GM23338 (cell line): ENCODE measurements around the gene FOXL2NB. TPM values are rescaled to one million over a fixed set of nuclear protein-coding genes. Genes with fewer than 3 reads are reported as not detected.

ENCODE experiments used
- ATAC-seq: fragments of 200-7000 bp; cut with Tn5 transposase; 3 replicates; pipeline ENCODE4 v1.9.1; 2020
- DNase-seq: peaks from one replicate; pipeline ENCODE4 v3.0.0-alpha.2; 2015; ENCODE audit warnings: low spot score
- H2AFZ ChIP-seq: fragments of 200-600 bp; sonication (generic); 2 replicates; pipeline ENCODE4 v1.8.0; 2016; ENCODE audit warnings: antibody characterized with exemption, mild to moderate bottlenecking, moderate library complexity
- H3F3A ChIP-seq: fragments of 200-600 bp; sonication (generic); replicated peaks from 2 replicates; pipeline ENCODE4 v1.8.0; 2017; ENCODE audit warnings: antibody characterized with exemption, mixed run types, low read depth
- H3K27ac ChIP-seq: fragments of 200-600 bp; sonication (generic); 2 replicates; pipeline ENCODE4 v1.6.1; 2016; ENCODE audit warnings: low read depth
- H3K27me3 ChIP-seq: fragments of 200-600 bp; sonication (generic); 2 replicates; pipeline ENCODE4 v1.8.0; 2016; ENCODE audit warnings: mild to moderate bottlenecking, mixed run types, moderate library complexity; ENCODE audit not compliant: insufficient read depth
- H3K36me3 ChIP-seq: fragments of 200-600 bp; sonication (generic); 2 replicates; pipeline ENCODE4 v1.8.0; 2016; ENCODE audit warnings: mild to moderate bottlenecking; ENCODE audit not compliant: insufficient read depth
- H3K4me1 ChIP-seq: fragments of 200-600 bp; sonication (generic); 2 replicates; pipeline ENCODE4 v1.8.0; 2016; ENCODE audit warnings: mild to moderate bottlenecking, moderate library complexity; ENCODE audit not compliant: insufficient read depth
- H3K4me2 ChIP-seq: fragments of 200-600 bp; sonication (generic); 2 replicates; pipeline ENCODE4 v1.7.1; 2017; ENCODE audit warnings: mixed run types
- H3K4me3 ChIP-seq: fragments of 200-600 bp; sonication (generic); 2 replicates; pipeline ENCODE4 v1.6.1; 2016; ENCODE audit warnings: mixed run types
- H3K79me2 ChIP-seq: fragments of 200-600 bp; sonication (generic); replicated peaks from 2 replicates; pipeline ENCODE4 v1.8.0; 2017; ENCODE audit warnings: mild to moderate bottlenecking; ENCODE audit not compliant: insufficient read depth
- H3K9me2 ChIP-seq: fragments of 200-600 bp; sonication (generic); 2 replicates; pipeline ENCODE4 v1.8.0; 2017; ENCODE audit not compliant: insufficient read depth
- H4K20me1 ChIP-seq: fragments of 200-600 bp; sonication (generic); replicated peaks from 2 replicates; pipeline ENCODE4 v1.8.0; 2017; ENCODE audit warnings: mild to moderate bottlenecking; ENCODE audit not compliant: insufficient read depth
- H3K27ac Mint-ChIP-seq: 2 replicates; pipeline ENCODE4 v1.8.0; 2020; ENCODE audit warnings: inconsistent platforms, mild to moderate bottlenecking, moderate library complexity, mixed read lengths
- H3K27me3 Mint-ChIP-seq: 3 replicates; pipeline ENCODE4 v1.8.0; 2022; ENCODE audit warnings: low read depth, mild to moderate bottlenecking, moderate library complexity, mixed read lengths, inconsistent platforms; ENCODE audit not compliant: insufficient read depth, poor library complexity
- H3K36me3 Mint-ChIP-seq: 3 replicates; pipeline ENCODE4 v1.8.0; 2021; ENCODE audit warnings: low read depth, mild to moderate bottlenecking, inconsistent platforms, moderate library complexity, mixed read lengths
- H3K4me1 Mint-ChIP-seq: 3 replicates; pipeline ENCODE4 v1.8.0; 2020; ENCODE audit warnings: mild to moderate bottlenecking, inconsistent platforms, mixed read lengths
- H3K4me3 Mint-ChIP-seq: 3 replicates; pipeline ENCODE4 v1.8.0; 2021; ENCODE audit warnings: moderate library complexity, mild to moderate bottlenecking, inconsistent platforms, mixed read lengths
- H3K9me3 Mint-ChIP-seq: 3 replicates; pipeline ENCODE4 v1.8.0; 2020; ENCODE audit warnings: moderate library complexity, mild to moderate bottlenecking, inconsistent platforms, mixed read lengths
- CREB1 ChIP-seq: fragments of 250-450 bp; sonication (Bioruptor Pico); IDR thresholded peaks from 2 replicates; pipeline ENCODE4 v1.5.0; 2020; ENCODE audit warnings: low read depth, mild to moderate bottlenecking, moderate library complexity
- EZH2 ChIP-seq: fragments of 200-600 bp; sonication (generic); IDR thresholded peaks from one replicate; pipeline ENCODE4 v1.8.0; 2017; ENCODE audit warnings: antibody characterized with exemption, mild to moderate bottlenecking, low read depth; ENCODE audit not compliant: unreplicated experiment
- EZH2phosphoT487 ChIP-seq: fragments of 200-600 bp; sonication (generic); IDR thresholded peaks from one replicate; pipeline ENCODE4 v1.8.1; 2018; ENCODE audit warnings: antibody characterized with exemption; ENCODE audit not compliant: unreplicated experiment
- JUNB ChIP-seq: IDR thresholded peaks from one replicate; pipeline ENCODE4 v1.6.1; 2016; ENCODE audit warnings: antibody characterized with exemption; ENCODE audit not compliant: unreplicated experiment
- NANOG ChIP-seq: IDR thresholded peaks from 2 replicates; pipeline ENCODE4 v1.6.1; 2016; ENCODE audit warnings: antibody characterized with exemption, borderline replicate concordance
- POLR2AphosphoS5 ChIP-seq: IDR thresholded peaks from 2 replicates; pipeline ENCODE4 v1.6.1; 2016; ENCODE audit warnings: antibody characterized with exemption, low read depth
- STAT1 ChIP-seq: IDR thresholded peaks from one replicate; pipeline ENCODE4 v1.6.1; 2016; ENCODE audit warnings: antibody characterized with exemption; ENCODE audit not compliant: unreplicated experiment
- ZNF114 ChIP-seq: fragments of 250-450 bp; sonication (Bioruptor Pico); IDR thresholded peaks from 2 replicates; pipeline ENCODE4 v1.5.0; 2020; ENCODE audit warnings: mild to moderate bottlenecking, moderate library complexity
- ZNF331 ChIP-seq: fragments of 250-450 bp; sonication (Bioruptor Pico); IDR thresholded peaks from 2 replicates; pipeline ENCODE4 v1.5.0; 2020; ENCODE audit warnings: low read depth, mild to moderate bottlenecking, moderate library complexity
- polyA plus RNA-seq: library from polyadenylated mRNA; unstranded; fragments of >200 nt; fragmentation: Nextera tagmentation; extraction: Ambion mirVana; gene quantifications from 2 replicates; pipeline ENCODE4 v1.2.1, GENCODE V29; 2016
- total RNA-seq: library from RNA; depleted of rRNA; stranded (reverse); fragments of >200 nt; shearing (Covaris generic); gene quantifications from 2 replicates; pipeline ENCODE4 v1.2.3, GENCODE V29; 2014
- TF ChIP-seq, protein P1 (sequence below): IDR thresholded peaks from one replicate; pipeline ENCODE4 v1.6.1; 2018; ENCODE audit warnings: antibody characterized with exemption; ENCODE audit not compliant: unreplicated experiment
- TF ChIP-seq, protein P2 (sequence below): IDR thresholded peaks from 2 replicates; pipeline ENCODE4 v1.6.1; 2016; ENCODE audit warnings: antibody characterized with exemption
- TF ChIP-seq, protein P3 (sequence below): fragments of 250-450 bp; sonication (Bioruptor Pico); IDR thresholded peaks from 2 replicates; pipeline ENCODE4 v1.5.0; 2020; ENCODE audit warnings: mild to moderate bottlenecking, moderate library complexity
- TF ChIP-seq, protein P4 (sequence below), 2 experiments: fragments of 200-600 bp in 1 of 2; sonication (generic) in 1 of 2; conservative IDR thresholded peaks; 2 replicates each; pipeline versions ENCODE4 v1.5.1 to v1.6.1; 2016 to 2017; ENCODE audit warnings: antibody characterized with exemption in 2 of 2, low read depth in 2 of 2, mild to moderate bottlenecking in 2 of 2, moderate library complexity in 1 of 2

The FOXL2NB gene
- total and polyA plus RNA-seq, 2 experiments from 2014 or later, result 11.2 to 15.6 TPM

DNA sequence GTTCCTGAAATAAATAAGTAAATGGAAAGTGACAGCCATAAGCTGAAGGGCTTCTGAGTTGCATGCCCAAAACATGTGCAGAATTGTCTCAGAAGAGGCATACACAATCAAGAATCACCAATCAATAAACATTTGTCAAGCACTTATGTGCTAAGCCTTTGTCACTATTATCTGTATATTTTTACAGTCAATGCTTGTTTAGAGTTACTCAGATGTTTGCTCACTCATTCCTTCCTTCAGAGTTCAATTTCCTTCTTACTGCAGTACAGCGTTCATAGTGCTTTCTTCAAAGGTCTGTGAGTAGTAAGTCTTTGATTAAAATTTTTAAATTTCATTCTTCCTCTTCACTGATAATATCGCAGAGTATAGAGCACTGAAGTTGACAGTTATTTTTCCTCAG lies 17.2 kb downstream of the FOXL2NB start:
- Histone ChIP-seq H2AFZ (no peak overlapping the region), H3K4me3 (no peak overlapping the region), H3F3A (no peaks in the 10 kb centered on the region), H3K4me2 (no peak overlapping the region), H4K20me1 (no peaks in the 10 kb centered on the region), H3K4me1 (no peaks in the 10 kb centered on the region), H3K36me3 (no peaks in the 10 kb centered on the region), H3K27ac (no peak overlapping the region), H3K9me2 (no peaks in the 10 kb centered on the region), H3K27me3 (peaks cover 14% of the 10 kb centered on the region), H3K79me2 (no peaks in the 10 kb centered on the region)
- Mint-ChIP-seq H3K27ac (no peak overlapping the region), H3K4me3 (no peak overlapping the region), H3K9me3 (peaks cover 21% of the 10 kb centered on the region), H3K27me3 (peaks cover 13% of the 10 kb centered on the region), H3K36me3 (peaks cover 9% of the 10 kb centered on the region), H3K4me1 (peaks cover 2% of the 10 kb centered on the region; the same call in 2 of the 3 replicates)
- no peak for DNase-seq
- no peak for TF ChIP-seq EZH2phosphoT487
- TF ChIP-seq EZH2, result no peak
- no peak for TF ChIP-seq CREB1
- TF ChIP-seq ZNF114 (CRISPR knock-in tag), result no peak
- TF ChIP-seq, protein P1, sequence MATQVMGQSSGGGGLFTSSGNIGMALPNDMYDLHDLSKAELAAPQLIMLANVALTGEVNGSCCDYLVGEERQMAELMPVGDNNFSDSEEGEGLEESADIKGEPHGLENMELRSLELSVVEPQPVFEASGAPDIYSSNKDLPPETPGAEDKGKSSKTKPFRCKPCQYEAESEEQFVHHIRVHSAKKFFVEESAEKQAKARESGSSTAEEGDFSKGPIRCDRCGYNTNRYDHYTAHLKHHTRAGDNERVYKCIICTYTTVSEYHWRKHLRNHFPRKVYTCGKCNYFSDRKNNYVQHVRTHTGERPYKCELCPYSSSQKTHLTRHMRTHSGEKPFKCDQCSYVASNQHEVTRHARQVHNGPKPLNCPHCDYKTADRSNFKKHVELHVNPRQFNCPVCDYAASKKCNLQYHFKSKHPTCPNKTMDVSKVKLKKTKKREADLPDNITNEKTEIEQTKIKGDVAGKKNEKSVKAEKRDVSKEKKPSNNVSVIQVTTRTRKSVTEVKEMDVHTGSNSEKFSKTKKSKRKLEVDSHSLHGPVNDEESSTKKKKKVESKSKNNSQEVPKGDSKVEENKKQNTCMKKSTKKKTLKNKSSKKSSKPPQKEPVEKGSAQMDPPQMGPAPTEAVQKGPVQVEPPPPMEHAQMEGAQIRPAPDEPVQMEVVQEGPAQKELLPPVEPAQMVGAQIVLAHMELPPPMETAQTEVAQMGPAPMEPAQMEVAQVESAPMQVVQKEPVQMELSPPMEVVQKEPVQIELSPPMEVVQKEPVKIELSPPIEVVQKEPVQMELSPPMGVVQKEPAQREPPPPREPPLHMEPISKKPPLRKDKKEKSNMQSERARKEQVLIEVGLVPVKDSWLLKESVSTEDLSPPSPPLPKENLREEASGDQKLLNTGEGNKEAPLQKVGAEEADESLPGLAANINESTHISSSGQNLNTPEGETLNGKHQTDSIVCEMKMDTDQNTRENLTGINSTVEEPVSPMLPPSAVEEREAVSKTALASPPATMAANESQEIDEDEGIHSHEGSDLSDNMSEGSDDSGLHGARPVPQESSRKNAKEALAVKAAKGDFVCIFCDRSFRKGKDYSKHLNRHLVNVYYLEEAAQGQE, result no peak
- TF ChIP-seq, protein P2, sequence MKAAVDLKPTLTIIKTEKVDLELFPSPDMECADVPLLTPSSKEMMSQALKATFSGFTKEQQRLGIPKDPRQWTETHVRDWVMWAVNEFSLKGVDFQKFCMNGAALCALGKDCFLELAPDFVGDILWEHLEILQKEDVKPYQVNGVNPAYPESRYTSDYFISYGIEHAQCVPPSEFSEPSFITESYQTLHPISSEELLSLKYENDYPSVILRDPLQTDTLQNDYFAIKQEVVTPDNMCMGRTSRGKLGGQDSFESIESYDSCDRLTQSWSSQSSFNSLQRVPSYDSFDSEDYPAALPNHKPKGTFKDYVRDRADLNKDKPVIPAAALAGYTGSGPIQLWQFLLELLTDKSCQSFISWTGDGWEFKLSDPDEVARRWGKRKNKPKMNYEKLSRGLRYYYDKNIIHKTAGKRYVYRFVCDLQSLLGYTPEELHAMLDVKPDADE, result no peak
- TF ChIP-seq STAT1, result no peak
- no peak for TF ChIP-seq NANOG
- no peak for TF ChIP-seq POLR2AphosphoS5
- TF ChIP-seq, protein P3, sequence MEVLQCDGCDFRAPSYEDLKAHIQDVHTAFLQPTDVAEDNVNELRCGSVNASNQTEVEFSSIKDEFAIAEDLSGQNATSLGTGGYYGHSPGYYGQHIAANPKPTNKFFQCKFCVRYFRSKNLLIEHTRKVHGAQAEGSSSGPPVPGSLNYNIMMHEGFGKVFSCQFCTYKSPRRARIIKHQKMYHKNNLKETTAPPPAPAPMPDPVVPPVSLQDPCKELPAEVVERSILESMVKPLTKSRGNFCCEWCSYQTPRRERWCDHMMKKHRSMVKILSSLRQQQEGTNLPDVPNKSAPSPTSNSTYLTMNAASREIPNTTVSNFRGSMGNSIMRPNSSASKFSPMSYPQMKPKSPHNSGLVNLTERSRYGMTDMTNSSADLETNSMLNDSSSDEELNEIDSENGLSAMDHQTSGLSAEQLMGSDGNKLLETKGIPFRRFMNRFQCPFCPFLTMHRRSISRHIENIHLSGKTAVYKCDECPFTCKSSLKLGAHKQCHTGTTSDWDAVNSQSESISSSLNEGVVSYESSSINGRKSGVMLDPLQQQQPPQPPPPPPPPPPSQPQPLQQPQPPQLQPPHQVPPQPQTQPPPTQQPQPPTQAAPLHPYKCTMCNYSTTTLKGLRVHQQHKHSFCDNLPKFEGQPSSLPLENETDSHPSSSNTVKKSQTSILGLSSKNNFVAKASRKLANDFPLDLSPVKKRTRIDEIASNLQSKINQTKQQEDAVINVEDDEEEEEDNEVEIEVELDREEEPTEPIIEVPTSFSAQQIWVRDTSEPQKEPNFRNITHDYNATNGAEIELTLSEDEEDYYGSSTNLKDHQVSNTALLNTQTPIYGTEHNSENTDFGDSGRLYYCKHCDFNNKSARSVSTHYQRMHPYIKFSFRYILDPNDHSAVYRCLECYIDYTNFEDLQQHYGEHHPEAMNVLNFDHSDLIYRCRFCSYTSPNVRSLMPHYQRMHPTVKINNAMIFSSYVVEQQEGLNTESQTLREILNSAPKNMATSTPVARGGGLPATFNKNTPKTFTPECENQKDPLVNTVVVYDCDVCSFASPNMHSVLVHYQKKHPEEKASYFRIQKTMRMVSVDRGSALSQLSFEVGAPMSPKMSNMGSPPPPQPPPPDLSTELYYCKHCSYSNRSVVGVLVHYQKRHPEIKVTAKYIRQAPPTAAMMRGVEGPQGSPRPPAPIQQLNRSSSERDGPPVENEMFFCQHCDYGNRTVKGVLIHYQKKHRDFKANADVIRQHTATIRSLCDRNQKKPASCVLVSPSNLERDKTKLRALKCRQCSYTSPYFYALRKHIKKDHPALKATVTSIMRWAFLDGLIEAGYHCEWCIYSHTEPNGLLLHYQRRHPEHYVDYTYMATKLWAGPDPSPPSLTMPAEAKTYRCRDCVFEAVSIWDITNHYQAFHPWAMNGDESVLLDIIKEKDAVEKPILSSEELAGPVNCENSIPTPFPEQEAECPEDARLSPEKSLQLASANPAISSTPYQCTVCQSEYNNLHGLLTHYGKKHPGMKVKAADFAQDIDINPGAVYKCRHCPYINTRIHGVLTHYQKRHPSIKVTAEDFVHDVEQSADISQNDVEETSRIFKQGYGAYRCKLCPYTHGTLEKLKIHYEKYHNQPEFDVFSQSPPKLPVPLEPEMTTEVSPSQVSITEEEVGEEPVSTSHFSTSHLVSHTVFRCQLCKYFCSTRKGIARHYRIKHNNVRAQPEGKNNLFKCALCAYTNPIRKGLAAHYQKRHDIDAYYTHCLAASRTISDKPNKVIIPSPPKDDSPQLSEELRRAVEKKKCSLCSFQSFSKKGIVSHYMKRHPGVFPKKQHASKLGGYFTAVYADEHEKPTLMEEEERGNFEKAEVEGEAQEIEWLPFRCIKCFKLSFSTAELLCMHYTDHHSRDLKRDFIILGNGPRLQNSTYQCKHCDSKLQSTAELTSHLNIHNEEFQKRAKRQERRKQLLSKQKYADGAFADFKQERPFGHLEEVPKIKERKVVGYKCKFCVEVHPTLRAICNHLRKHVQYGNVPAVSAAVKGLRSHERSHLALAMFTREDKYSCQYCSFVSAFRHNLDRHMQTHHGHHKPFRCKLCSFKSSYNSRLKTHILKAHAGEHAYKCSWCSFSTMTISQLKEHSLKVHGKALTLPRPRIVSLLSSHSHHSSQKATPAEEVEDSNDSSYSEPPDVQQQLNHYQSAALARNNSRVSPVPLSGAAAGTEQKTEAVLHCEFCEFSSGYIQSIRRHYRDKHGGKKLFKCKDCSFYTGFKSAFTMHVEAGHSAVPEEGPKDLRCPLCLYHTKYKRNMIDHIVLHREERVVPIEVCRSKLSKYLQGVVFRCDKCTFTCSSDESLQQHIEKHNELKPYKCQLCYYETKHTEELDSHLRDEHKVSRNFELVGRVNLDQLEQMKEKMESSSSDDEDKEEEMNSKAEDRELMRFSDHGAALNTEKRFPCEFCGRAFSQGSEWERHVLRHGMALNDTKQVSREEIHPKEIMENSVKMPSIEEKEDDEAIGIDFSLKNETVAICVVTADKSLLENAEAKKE (CRISPR knock-in tag), result no peak
- TF ChIP-seq, protein P4, sequence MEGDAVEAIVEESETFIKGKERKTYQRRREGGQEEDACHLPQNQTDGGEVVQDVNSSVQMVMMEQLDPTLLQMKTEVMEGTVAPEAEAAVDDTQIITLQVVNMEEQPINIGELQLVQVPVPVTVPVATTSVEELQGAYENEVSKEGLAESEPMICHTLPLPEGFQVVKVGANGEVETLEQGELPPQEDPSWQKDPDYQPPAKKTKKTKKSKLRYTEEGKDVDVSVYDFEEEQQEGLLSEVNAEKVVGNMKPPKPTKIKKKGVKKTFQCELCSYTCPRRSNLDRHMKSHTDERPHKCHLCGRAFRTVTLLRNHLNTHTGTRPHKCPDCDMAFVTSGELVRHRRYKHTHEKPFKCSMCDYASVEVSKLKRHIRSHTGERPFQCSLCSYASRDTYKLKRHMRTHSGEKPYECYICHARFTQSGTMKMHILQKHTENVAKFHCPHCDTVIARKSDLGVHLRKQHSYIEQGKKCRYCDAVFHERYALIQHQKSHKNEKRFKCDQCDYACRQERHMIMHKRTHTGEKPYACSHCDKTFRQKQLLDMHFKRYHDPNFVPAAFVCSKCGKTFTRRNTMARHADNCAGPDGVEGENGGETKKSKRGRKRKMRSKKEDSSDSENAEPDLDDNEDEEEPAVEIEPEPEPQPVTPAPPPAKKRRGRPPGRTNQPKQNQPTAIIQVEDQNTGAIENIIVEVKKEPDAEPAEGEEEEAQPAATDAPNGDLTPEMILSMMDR (conservative IDR thresholded peaks at IDR 0.05; ENCODE audit: low read depth in 2 of 2), result no peak
- no peak for TF ChIP-seq JUNB
- no peak for TF ChIP-seq ZNF331
- no peak for ATAC-seq
